Erythroblast (primary cell): ENCODE measurements around the gene CDH13.
A peak's percentile ranks its signal among the peaks of the same experiment; 100 is the strongest.

Experiments
- DNase-seq, 2 experiments: peaks; one replicate each; lab custom pipeline; 2025; lab: John Stamatoyannopoulos, UW
- GATA1 ChIP-seq: IDR thresholded peaks from 2 replicates; pipeline ENCODE4 v1.6.1; 2011; ENCODE audit warnings: low read depth, mild to moderate bottlenecking, control low read depth, low read length, moderate library complexity
- POLR2A ChIP-seq: IDR thresholded peaks from 2 replicates; pipeline ENCODE4 v1.6.1; 2011; ENCODE audit warnings: mild to moderate bottlenecking, low read length

CDH13 gene

GRCh38 chr16:82633964-82634600 lies 7.3 kb downstream of the CDH13 start:
- DNase-seq = no peak
- no peak for TF ChIP-seq POLR2A
- TF ChIP-seq GATA1 = no peak

GRCh38 chr16:82634955-82635610 lies 8.3 kb downstream of the CDH13 start:
- no peak for DNase-seq
- no peak for TF ChIP-seq POLR2A
- no peak for TF ChIP-seq GATA1

- no peak for DNase-seq
- TF ChIP-seq POLR2A (no peak), GATA1 (no peak)
Measured at GRCh38 chr16:82636485-82636884, 9.7 kb downstream of the CDH13 start.

- DNase-seq = no peak
- TF ChIP-seq POLR2A = no peak
- no peak for TF ChIP-seq GATA1
Measured at GRCh38 chr16:82636958-82637357, 10.2 kb downstream of the CDH13 start.

- DNase-seq = no peak
- no peak for TF ChIP-seq POLR2A
- TF ChIP-seq GATA1 = no peak
Measured at GRCh38 chr16:82638095-82638798, 11.5 kb downstream of the CDH13 start.

- TF ChIP-seq GATA1 = no peak
- TF ChIP-seq POLR2A = no peak
Measured at GRCh38 chr16:82639263-82639662, 12.5 kb downstream of the CDH13 start.

GRCh38 chr16:82639666-82640336 lies 13.0 kb downstream of the CDH13 start:
- TF ChIP-seq GATA1 = no peak
- TF ChIP-seq POLR2A = no peak
- DNase-seq = peak; percentile 20 to 50

More at GRCh38 chr16:82639263-82639662, 12.5 kb downstream of the CDH13 start:
- DNase-seq = no peak

GRCh38 chr16:82641336-82641984 lies 14.7 kb downstream of the CDH13 start:
- DNase-seq = no peak
- TF ChIP-seq GATA1 (no peak), POLR2A (no peak)

GRCh38 chr16:82643136-82643535 lies 16.4 kb downstream of the CDH13 start:
- TF ChIP-seq POLR2A (no peak), GATA1 (no peak)
- DNase-seq = no peak

- TF ChIP-seq POLR2A = no peak
- TF ChIP-seq GATA1 = no peak
- no peak for DNase-seq
Measured at GRCh38 chr16:82643936-82644630, 17.3 kb downstream of the CDH13 start.

GRCh38 chr16:82646504-82646903 lies 19.7 kb downstream of the CDH13 start:
- no peak for DNase-seq
- TF ChIP-seq GATA1 = no peak
- no peak for TF ChIP-seq POLR2A

- TF ChIP-seq POLR2A (no peak), GATA1 (no peak)
- DNase-seq = no peak
Measured at GRCh38 chr16:82649766-82650165, 23.0 kb downstream of the CDH13 start.

- DNase-seq = no peak
- no peak for TF ChIP-seq GATA1
Measured at GRCh38 chr16:82650804-82651203, 24.0 kb downstream of the CDH13 start.
